Fibroblast of skin of back (primary cell): Measurements from ENCODE around the gene KLK3.

Experiments used
- DNase-seq: peaks from one replicate; pipeline ENCODE4 v3.0.0-alpha.2; 2013

Gene KLK3

DNA sequence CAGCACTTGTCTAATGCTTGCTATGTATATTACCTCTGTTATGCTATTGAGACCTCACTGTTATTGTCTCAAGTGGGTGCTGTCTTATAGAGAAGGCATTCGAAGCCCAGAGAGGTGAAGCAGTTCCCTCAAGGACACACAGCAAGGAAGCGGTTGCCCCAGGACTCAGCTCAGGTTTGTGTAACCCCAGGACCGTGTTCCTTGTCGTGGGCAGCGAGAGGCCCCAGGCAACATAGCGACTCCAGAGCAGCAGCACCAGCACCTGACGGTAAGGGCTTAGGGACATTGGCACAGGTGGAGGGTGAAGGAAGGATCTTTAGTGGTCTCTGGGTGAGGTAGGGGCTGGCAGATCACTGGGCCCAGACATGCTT lies 23.7 kb upstream of the KLK3 start:
- DNase-seq = no peak

DNA sequence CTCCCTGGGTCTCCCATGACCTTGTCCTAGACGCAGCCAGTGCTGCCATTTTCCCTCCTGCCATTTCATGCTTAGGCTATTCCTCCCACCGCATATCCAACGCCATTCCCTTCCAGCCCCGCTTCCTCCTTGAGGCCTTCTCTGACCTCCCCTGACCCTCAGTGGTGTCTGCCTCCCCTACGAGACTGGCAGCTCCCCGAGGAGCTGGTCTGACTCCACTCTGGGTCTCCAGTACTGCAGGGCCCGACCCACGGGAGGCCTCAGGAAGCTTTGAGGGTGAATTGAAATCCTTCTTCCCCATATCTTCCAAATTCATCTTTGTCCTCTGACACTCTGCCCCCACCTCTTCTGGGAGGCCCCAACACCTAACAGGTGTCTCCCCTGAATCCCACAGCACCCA lies 22.0 kb upstream of the KLK3 start:
- no peak for DNase-seq

DNA sequence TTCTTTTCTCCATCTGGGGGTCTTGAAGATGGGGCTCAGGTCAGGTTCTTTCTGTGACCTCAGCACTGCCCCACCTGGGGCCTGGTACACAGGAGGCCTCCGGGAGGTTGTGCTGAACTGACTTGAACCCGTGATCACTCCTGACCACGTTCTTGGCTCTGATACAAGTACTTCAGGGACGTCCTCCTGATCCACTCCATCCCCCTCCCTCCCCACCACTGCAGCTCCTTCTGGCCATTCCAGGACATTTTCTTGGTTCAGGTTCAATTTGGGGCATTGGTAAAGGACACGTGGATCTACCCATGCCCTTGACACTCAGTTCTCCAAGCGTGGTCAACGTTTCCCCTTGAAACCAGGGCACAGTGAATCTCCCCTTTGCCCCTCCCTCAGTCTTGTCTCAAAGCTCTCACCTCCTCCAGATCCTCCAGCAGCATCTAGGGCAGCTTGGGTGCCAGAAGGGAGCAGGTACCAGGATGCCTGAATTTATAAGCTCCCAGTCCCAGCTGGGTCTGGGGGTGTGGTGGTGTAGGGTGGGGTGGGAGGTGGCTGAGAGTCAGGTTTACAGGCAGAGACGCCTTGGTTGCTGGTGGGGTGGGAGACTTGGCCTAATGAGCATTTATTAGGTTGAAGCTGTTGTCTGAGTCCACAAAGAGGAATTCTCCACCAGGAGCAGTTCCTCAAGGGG lies 21.5 kb upstream of the KLK3 start, which contains the start of gene KLK15:
Gene KLK15, minus strand, starts transcription at position 458 of the 685 bp plus-strand sequence. CDS start 2,082 bp downstream, outside the sequence.
- DNase-seq = no peak

DNA sequence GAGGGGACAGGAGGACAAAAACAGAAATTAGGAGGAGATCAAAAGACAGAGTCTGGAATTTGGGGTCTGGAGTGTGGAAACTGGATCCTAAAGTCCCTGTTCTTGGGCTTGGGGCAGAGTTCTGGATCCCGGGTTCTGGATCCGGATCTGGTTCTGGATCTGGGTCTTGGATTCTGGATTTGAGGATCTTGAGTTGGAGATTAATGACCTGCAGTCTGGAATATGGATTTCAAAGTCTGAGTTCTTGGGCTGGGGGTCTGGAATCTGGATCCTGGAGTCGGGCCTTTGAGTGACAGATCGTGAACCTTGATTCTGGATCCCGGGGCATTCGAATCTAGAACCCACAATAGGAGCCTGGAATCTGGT lies 20.9 kb upstream of the KLK3 start:
- no peak for DNase-seq

DNA sequence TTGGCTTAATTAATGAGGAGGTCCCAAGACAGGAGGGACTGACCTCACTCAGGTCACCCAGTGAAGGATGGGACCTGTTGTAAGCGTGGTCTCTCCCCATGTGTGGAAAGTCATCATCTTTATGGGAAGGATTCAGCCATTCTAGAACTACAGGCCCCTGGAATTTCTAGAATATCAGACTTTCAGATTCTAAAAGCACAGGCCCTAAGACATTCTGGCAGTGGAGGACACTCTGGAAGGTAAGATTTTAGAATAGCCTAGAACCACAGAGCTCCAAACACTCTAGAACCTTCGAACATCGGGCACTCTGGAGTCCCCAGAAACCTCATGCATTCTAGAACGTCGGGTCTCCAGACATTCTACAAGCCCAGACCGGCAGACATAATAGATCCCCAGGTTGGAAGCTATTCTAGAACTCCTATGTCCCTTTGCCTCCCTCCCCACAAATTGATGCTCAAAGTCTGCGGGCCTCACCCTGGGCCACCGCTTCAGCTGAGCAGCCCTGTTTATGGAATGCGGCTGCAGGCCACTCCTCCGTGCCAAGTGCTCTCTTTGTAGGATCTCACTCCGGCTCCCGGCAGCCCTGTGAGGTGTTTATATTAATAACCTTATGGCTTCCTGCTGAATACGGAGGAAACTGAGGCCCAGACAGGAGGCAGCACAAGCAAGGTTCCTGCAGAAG lies 19.5 kb upstream of the KLK3 start:
- DNase-seq = peak; percentile 4

DNA sequence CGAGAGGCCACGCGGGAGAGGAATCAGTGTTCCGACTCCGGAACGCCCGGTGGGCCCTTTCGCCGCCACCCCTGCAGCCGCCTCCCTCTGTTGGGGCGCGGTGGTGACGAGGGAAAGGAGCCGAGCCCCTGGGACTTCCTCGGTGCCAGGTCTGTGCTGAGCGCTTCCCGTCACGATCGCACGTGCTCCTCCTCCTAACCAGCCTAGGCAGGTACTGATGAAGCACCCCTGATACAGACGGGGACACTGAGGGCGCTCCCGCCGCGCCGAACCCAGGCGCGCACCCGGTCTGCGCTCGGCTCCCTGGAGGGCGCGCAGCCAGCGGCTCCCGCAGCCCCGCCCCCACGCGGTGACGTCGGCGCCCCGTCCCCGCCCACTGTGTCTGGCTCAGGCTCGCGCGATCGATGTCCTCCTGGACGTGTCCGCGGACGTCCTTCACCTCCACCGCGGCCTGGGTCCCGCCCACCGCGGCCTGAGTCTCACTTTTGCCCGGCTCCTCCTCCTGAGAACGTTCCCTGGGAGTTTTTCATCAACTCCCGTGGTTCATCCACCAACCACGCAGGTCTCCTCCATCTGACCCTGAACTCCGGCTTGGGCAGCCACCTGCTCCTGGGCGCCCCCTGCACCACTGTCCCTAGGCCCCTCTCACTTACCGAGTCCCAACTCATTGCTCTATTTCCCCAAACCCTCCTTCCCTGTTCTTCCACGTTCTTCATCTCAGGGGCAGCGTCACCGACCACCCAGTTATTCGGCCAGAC lies 18.8 kb upstream of the KLK3 start:
- DNase-seq = peak; percentile 53

DNA sequence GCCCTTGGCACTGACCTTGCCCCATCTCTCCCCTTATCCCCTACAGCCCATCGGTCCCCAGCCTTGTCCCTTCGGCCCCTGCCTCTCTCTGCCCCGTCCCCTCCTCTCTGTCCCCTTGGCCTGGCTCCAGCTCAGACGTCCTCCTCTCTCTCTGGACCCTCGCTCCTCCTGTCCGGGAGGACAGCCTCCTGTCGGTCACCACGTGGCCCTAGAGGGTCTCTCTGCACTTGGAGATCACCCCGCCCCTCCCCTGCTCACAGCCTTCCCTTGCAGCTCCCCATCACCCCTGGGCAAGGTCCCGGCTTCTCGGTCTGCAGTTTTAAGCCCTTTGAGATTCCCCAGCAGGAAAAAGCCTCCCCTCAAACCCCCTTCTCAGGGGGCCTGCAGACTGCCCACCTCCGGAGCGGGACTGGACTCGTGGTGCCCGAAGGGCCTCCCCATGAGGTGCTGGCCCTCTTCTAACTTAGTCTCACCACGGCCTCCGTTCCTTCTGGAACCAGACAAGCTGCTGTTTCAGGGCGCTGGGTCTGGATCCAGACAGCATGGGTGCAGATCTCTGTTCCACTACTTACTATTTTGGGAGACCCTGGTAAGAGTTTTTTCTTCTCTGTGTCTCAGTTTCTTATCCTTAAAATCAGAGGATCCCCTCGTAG lies 18.0 kb upstream of the KLK3 start:
- no peak for DNase-seq

DNA sequence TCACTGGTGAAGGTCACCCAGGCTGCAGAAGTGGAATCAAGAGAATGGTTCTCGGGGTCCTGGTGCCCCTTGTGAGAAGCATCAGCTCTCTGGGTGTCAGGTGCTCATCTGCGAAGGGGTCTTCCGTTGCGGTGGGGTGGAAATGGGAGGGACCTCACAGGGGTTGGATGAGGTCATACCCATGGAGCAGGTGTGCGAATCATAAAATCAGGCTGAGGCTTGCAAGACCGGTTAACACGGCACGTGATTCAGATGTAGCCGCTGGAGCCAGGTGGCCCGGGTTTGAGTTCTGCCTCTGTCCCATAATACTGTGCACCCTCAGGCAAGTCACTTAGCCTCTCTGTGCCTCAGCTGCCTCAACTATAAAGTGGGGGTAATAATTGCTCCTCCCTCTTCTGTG lies 17.4 kb upstream of the KLK3 start:
- no peak for DNase-seq

DNA sequence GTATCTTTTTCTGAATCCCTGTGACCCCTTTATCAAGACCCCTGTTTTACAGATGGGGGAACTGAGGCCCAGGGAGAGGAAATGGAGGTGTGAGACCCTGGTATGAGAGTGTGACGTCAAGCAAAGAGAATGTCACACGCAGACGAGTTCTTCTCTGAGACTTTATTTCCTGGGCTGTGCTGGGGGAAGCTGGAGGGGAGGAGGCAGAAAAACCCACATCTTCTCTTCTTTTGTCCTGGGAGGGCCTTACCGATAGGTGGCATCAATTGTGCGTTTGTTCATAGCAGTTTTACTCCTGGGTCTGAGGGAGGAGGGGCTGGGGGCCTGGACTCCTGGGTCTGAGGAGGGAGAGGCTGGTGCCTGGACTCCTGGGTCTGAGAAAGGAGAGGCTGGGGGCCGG lies 16.5 kb upstream of the KLK3 start:
- no peak for DNase-seq

DNA sequence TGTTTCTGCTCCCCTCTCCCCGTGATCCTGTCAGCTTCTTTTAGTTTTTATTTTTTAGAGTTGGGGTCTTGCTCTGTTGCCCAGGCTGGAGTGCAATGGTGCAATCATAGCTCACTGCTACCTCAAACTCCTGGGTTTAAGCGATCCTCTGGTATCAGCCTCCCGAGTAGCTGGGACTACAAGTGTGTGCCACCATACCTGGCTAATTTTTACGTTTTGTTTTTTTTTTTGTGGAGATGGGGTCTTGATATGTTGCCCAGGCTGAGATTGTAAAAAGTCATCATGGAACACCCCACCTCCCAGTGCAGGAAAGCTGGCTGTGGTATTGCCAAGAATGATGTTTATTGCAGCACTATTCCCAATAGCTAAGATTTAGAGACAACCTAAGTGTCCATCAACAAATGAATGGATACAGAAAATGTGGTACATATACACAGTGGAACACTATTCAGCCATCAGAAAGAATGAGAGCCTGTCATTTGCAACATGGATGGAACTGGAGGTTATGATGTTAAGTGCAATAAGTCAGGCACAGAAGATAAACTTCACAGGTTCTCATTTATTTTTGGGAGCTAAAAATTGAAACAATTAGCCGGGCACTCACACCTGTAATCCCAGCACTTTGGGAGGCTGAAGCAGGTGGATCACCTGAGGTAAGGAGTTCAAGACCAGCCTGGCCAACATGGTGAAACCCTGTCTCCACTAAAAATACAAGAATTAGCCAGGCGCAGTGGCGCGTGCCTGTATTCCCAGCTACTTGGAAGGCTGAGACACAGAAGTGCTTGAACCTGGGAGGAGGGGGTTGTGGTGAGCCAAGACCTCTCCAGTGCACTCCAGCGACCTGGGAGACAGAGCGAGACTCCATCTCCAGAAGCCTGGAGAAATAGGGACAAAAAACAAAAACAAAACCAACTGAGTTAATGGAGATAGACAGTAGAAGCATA lies 14.7 kb upstream of the KLK3 start:
- no peak for DNase-seq

DNA sequence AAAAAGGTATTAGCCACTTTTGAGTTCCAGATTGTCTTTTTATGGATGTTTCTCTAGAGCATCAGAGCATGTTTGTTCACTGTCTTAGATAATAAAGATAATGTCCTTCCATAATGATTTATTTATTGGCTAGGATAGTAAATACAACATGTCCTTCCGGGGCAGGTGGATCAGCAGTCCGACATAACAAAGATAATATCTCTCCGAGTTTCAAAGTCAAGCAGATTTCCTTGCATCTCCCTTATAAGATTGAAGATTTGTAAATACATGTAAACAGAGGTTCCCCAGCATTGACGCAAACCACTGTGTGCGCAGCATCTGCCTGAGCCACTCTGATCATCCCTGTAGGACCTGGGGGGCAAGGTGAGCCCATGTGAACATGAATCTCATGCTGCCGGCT lies 12.6 kb upstream of the KLK3 start:
- no peak for DNase-seq

DNA sequence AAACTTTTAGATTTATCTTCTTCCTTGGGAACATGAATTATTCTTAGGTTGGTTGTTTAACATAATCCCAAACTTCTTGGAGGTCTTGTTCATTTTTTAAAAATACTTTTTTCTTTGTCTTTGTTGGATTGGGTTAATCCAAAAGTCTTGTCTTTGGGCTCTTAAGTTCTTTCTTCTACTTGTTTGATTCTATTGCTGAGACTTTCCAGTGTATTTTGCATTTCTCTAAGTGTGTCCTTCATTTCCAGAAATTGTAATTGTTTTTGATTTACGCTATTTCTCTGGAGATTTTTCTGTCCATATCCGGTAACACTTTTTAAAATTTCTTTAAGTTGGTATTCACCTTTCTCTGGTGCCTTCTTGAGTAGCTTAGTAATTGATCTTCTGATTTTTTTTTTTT lies 11.5 kb upstream of the KLK3 start:
- DNase-seq = no peak

DNA sequence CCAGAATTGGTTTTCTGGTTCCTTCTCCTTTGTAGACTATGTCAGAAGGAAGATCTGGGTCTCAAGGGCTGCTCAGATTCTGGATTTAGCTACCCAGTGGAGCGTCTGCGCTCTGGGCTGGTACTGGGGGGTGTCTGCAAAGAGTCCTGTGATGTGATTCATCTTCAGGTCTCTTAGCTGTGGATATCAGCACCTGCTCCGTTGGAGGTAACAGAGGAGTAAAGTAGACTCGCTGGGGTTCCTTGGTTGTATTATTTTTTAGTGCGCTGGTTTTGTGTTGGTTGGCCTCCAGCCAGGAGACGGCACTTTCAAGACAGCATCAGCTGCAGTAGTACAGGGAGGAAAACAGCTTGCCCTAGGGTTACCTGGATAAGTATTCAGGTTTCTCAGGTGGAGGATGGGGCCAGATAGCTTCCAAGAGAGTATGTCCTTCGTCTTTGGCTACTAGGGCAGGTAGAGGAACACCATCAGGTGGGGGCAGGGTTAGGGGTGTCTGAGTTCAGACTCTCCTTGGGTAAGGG lies 11.0 kb upstream of the KLK3 start:
- DNase-seq = no peak

DNA sequence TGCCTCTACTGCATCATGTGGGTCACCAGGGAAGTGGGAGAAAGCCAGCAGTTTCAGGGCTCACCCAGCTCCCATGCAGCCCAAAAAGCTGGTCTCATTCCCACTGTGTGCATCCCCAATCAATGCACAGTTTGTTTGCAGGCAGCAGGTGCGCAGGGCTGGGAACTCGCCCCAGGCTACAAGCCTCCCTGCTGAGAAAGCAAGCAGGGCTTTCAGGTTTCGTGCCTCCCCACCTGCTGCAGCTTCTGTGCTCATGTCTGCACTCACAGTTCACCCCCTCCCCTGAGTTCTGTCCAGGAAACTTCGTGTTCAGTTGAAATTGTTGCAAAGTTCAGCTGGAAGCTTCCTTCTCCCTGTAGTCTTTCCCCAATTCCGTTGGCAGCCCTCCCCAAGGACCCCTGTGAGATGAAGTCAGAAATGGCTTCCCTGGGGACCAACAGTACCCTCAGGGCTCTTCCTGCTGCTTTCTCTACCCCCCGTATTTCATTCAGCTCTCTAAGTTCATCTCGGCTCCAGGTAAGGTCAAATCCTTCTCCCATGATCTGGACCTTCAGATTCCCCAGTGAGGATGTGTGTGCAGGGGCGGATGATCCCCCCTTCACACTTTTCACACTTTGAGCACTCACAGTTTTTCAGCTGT lies 10.3 kb upstream of the KLK3 start:
- no peak for DNase-seq

DNA sequence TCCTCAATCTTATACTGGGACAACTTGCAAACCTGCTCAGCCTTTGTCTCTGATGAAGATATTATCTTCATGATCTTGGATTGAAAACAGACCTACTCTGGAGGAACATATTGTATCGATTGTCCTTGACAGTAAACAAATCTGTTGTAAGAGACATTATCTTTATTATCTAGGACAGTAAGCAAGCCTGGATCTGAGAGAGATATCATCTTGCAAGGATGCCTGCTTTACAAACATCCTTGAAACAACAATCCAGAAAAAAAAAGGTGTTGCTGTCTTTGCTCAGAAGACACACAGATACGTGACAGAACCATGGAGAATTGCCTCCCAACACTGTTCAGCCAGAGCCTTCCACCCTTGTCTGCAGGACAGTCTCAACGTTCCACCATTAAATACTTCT lies 4.0 kb upstream of the KLK3 start:
- DNase-seq = no peak

DNA sequence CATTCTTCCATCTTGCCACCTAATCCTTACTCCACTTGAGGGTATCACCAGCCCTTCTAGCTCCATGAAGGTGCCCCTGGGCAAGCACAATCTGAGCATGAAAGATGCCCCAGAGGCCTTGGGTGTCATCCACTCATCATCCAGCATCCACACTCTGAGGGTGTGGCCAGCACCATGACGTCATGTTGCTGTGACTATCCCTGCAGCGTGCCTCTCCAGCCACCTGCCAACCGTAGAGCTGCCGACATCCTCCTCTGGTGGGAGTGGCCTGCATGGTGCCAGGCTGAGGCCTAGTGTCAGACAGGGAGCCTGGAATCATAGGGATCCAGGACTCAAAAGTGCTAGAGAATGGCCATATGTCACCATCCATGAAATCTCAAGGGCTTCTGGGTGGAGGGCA lies 3.1 kb upstream of the KLK3 start:
- no peak for DNase-seq

DNA sequence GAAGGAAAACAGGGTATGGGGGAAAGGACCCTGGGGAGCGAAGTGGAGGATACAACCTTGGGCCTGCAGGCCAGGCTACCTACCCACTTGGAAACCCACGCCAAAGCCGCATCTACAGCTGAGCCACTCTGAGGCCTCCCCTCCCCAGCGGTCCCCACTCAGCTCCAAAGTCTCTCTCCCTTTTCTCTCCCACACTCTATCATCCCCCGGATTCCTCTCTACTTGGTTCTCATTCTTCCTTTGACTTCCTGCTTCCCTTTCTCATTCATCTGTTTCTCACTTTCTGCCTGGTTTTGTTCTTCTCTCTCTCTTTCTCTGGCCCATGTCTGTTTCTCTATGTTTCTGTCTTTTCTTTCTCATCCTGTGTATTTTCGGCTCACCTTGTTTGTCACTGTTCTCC lies 2.7 kb downstream of the KLK3 start:
- DNase-seq = no peak

DNA sequence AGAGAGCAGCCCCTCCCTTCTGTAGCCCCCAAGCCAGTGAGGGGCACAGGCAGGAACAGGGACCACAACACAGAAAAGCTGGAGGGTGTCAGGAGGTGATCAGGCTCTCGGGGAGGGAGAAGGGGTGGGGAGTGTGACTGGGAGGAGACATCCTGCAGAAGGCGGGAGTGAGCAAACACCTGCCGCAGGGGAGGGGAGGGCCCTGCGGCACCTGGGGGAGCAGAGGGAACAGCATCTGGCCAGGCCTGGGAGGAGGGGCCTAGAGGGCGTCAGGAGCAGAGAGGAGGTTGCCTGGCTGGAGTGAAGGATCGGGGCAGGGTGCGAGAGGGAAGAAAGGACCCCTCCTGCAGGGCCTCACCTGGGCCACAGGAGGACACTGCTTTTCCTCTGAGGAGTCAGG lies 4.2 kb downstream of the KLK3 start:
- DNase-seq = no peak

DNA sequence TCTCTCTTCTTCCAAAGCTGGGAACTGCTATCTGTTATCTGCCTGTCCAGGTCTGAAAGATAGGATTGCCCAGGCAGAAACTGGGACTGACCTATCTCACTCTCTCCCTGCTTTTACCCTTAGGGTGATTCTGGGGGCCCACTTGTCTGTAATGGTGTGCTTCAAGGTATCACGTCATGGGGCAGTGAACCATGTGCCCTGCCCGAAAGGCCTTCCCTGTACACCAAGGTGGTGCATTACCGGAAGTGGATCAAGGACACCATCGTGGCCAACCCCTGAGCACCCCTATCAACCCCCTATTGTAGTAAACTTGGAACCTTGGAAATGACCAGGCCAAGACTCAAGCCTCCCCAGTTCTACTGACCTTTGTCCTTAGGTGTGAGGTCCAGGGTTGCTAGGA lies 5.1 kb downstream of the KLK3 start:
- DNase-seq = no peak

DNA sequence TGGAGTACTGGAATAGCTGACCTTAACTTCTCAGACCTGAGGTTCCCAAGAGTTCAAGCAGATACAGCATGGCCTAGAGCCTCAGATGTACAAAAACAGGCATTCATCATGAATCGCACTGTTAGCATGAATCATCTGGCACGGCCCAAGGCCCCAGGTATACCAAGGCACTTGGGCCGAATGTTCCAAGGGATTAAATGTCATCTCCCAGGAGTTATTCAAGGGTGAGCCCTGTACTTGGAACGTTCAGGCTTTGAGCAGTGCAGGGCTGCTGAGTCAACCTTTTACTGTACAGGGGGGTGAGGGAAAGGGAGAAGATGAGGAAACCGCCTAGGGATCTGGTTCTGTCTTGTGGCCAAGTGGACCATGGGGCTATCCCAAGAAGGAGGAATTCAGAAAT lies 6.3 kb downstream of the KLK3 start:
- no peak for DNase-seq

DNA sequence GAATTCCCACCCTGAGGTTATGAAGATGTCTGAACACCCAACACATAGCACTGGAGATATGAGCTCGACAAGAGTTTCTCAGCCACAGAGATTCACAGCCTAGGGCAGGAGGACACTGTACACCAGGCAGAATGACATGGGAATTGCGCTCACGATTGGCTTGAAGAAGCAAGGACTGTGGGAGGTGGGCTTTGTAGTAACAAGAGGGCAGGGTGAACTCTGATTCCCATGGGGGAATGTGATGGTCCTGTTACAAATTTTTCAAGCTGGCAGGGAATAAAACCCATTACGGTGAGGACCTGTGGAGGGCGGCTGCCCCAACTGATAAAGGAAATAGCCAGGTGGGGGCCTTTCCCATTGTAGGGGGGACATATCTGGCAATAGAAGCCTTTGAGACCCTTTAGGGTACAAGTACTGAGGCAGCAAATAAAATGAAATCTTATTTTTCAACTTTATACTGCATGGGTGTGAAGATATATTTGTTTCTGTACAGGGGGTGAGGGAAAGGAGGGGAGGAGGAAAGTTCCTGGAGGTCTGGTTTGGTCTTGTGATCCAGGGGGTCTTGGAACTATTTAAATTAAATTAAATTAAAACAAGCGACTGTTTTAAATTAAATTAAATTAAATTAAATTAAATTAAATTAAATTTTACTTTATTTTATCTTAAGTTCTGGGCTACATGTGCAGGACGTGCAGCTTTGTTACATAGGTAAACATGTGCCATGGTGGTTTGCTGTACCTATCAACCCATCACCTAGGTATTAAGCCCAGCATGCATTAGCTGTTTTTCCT lies 7.0 kb downstream of the KLK3 start:
- DNase-seq = no peak
